Astrocyte of the cerebellum (primary cell): Measurements from ENCODE around the gene MRTFA.

Experiments
- DNase-seq: peaks from one replicate; pipeline ENCODE4 v3.0.0-alpha.2; 2011; ENCODE audit warnings: low read depth
- H3K4me3 ChIP-seq: 2 replicates; pipeline ENCODE4 v1.5.1; 2011; ENCODE audit warnings: mild to moderate bottlenecking, low read depth, low read length, moderate library complexity
- CTCF ChIP-seq: IDR thresholded peaks from 2 replicates; pipeline ENCODE4 v1.5.1; 2012; ENCODE audit warnings: low read length, low read depth, moderate library complexity, mild to moderate bottlenecking; ENCODE audit errors: missing control alignments
- in situ Hi-C: cut with HindIII; loops from 2 replicates; pipeline ENCODE4 v1.10.0; 2017; ENCODE audit warnings: low sequenced_read_pairs

MRTFA gene

GRCh38 chr22:40407831-40408717, 228.4 kb downstream of the MRTFA start:
- H3K4me3 ChIP-seq = no peak overlapping the region
- no peak for TF ChIP-seq CTCF
- in situ Hi-C loops = no loop called here
- no peak for DNase-seq

GRCh38 chr22:40407021-40407761, 229.3 kb downstream of the MRTFA start:
- no peak for TF ChIP-seq CTCF
- in situ Hi-C loops = no loop called here
- DNase-seq = no peak
- no peak overlapping the region for H3K4me3 ChIP-seq

GRCh38 chr22:40406063-40406890, 230.2 kb downstream of the MRTFA start:
- no peak for TF ChIP-seq CTCF
- in situ Hi-C loops = no loop called here
- no peak for DNase-seq
- no peak overlapping the region for H3K4me3 ChIP-seq

GRCh38 chr22:40405178-40406062, 231.1 kb downstream of the MRTFA start:
- no peak overlapping the region for H3K4me3 ChIP-seq

More at GRCh38 chr22:40405178-40406062, 231.1 kb downstream of the MRTFA start:
- no peak for TF ChIP-seq CTCF
- in situ Hi-C loops = no loop called here
- DNase-seq = no peak
